Activated T-cell treated with anti-CD3 and anti-CD28 coated beads, Interleukin-2, amount 50 U/mL, for 4 hours (primary cell): ENCODE data around the gene GFI1B. TPM values are rescaled to one million over a fixed set of nuclear protein-coding genes. Genes with fewer than 3 reads are reported as not detected.
"Not testable (repeated sequence)": the region's sequence is repeated elsewhere in the genome, so short reads cannot be mapped to it uniquely, and the experiment has no call there.

Source experiments
- ATAC-seq, 2 donors: fragments of 200-7000 bp; cut with Tn5 transposase; one replicate each; pipeline ENCODE4 v1.10.0; 2021
- DNase-seq: peaks from one replicate; pipeline ENCODE4 v3.0.0-alpha.2; 2020
- H3K27me3 Mint-ChIP-seq: one replicate; pipeline ENCODE4 v1.8.0; 2021; ENCODE audit warnings: low read depth, mixed read lengths
- H3K36me3 Mint-ChIP-seq: one replicate; pipeline ENCODE4 v1.8.0; 2022; ENCODE audit warnings: mixed read lengths; ENCODE audit not compliant: insufficient read depth
- H3K4me1 Mint-ChIP-seq: one replicate; pipeline ENCODE4 v1.8.0; 2021; ENCODE audit warnings: low read depth, mixed read lengths
- H3K4me3 Mint-ChIP-seq: one replicate; pipeline ENCODE4 v1.8.0; 2021; ENCODE audit warnings: mild to moderate bottlenecking, moderate library complexity, mixed read lengths
- H3K9me3 Mint-ChIP-seq: one replicate; pipeline ENCODE4 v1.8.0; 2021; ENCODE audit warnings: mixed read lengths
- total RNA-seq, 3 donors: library from RNA; stranded (reverse); gene quantifications; one replicate each; pipeline ENCODE4 v1.2.1, GENCODE V29; 2021

GFI1B gene
- total RNA-seq, 3 donors from 2014 or later, result 0.16 to 0.87 (median 0.56) TPM

DNA sequence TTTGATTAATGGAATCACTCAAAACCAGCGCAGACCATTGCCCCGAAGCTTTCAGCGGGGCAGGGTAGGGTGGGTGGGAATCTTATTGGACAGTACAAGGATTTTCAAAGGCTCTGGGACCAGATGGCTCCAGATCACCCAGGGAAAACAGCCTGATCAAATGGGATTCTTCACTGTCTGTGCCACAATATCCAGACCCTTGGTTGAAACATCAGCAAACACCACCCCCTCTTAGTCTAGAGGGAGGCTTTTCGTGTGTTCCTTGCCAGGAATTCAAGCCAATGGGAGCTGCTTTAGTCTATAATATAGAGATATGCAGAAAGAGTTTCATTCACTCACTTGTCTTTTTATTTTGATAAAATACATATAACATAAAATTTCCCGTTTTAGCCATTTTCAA is 1.7 kb downstream of the GFI1B start:
- ATAC-seq (no peak), DNase-seq (no peak)
- H3K9me3 Mint-ChIP-seq, result no peaks in the 10 kb centered on the region
- peaks cover 5% of the 10 kb centered on the region for H3K4me1 Mint-ChIP-seq
- no peak overlapping the region for H3K4me3 Mint-ChIP-seq
- no peaks in the 10 kb centered on the region for H3K36me3 Mint-ChIP-seq
- H3K27me3 Mint-ChIP-seq, result peaks cover 53% of the 10 kb centered on the region

DNA sequence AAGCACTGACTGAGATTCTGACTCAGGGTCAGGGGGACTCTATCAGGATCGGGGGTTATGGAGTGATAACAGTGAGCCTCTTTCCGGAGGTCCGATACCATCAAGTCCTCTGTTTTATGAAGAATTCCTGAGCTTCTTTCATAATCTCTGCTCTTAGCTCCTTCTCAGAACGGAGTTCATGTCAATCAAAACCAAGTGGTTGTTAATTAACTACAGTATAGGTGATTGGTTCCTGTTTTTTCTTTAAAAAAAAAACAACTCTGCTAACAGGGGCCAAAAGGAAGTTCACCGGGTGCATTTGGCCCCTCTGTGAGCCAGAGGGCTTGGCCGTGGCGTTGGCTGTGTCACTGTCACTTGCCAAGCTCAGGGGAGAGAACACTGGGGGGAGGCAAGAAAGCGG is 4.0 kb downstream of the GFI1B start:
- Mint-ChIP-seq H3K27me3 (peaks cover 53% of the 10 kb centered on the region), H3K4me3 (no peak overlapping the region), H3K9me3 (no peaks in the 10 kb centered on the region), H3K4me1 (peaks cover 5% of the 10 kb centered on the region), H3K36me3 (no peaks in the 10 kb centered on the region)
- DNase-seq, result no peak
- ATAC-seq, result no peak

DNA sequence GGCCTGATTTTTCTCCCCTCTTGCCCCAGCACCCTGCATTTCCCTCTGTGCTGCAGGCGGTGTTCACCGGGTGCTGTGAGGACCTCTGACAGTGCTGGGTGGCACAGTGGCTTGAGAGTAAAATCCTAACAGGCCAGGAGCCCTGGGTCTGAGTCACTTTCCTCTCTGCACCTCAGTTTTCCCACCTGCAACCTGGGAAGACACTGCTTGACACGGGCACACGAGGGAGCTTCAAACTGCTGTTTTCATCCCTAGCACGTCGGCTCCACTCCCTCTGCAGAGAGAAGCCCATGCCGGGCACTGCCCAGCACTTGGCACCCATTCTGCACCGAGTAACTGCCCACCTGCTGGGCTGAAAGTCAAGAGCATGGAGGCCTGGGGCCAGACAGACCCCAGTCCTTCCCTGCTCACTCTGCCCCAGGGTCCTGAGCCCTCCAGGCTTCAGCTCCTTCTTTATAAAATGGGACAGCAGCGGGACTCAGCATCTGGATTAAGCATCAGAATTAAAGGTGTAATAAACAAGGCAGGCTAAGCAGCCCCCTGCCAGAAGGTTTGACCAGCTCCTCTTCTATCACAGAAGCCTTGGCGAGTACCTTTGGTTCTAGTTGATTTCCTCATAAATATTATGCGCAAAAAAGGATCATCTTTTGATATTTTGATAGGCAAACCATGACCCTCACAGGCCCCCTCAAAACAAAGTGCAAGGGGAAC is 5.2 kb downstream of the GFI1B start:
- Mint-ChIP-seq H3K4me3 (no peak overlapping the region), H3K27me3 (peaks cover 50% of the 10 kb centered on the region), H3K36me3 (no peaks in the 10 kb centered on the region), H3K9me3 (no peaks in the 10 kb centered on the region), H3K4me1 (peaks cover 2% of the 10 kb centered on the region)
- DNase-seq (no peak), ATAC-seq (no peak)

DNA sequence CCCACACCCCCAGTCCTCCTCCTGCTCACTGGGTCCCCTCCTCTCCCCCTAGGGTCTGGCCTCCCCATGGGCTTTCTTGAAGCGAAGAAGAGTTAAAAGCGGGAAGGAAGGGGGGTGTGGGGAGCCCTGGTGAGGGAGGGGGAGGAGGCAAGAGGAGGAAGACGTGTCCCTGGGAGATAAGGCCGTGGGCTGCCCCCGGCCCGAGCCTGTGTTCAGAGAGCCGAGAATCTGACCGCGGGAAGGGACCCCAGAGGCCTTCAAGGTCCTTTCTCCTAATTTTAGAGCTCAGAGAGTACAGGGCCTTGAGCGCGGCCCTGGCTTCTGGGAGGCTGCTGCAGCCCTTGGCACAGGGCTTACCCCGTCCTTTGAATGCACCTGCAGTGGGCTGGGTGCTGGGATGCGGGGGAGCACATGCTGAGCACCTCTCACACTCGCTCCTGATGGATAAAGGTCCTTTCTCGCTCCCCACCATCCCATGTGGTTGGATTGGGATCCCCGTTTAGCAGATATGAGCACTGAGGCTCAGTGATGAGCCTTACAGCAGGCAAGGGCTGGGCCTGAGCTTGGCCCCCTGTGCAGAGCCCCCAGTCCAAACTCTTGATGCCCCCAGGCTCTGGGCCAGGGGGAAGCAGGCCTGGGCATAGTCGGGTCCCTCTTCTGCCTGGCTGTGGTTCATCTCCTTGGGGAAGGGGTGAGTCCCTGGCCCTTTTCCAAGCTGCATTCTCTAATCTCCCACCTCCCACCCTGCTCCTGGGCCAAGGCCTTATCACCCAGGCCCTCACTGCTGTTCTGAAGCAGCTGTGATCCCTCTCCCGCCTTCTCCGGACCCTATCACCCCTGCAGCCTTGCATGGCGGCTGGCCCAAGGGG is 5.9 kb downstream of the GFI1B start:
- Mint-ChIP-seq H3K36me3 (no peaks in the 10 kb centered on the region), H3K4me1 (no peaks in the 10 kb centered on the region), H3K27me3 (peaks cover 44% of the 10 kb centered on the region), H3K4me3 (no peak overlapping the region), H3K9me3 (no peaks in the 10 kb centered on the region)
- no peak for ATAC-seq
- DNase-seq, result no peak

DNA sequence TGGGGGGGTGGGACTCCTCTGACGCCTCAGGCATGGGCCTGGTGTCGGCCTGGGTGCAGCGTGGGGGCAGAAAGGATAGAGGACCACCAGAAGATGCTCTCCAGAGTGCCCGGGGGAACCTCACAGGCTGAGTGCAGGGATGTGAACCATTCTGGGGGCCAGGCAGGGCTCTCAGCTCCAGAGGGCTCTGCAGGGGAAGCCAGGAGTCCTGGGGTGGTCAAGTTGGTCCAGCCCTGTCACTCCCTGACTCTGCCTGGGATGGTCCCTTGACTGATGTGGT is 6.5 kb downstream of the GFI1B start:
- Mint-ChIP-seq H3K4me3 (no peak overlapping the region), H3K36me3 (no peaks in the 10 kb centered on the region), H3K4me1 (no peaks in the 10 kb centered on the region), H3K9me3 (no peaks in the 10 kb centered on the region), H3K27me3 (peaks cover 39% of the 10 kb centered on the region)
- no peak for ATAC-seq
- no peak for DNase-seq

DNA sequence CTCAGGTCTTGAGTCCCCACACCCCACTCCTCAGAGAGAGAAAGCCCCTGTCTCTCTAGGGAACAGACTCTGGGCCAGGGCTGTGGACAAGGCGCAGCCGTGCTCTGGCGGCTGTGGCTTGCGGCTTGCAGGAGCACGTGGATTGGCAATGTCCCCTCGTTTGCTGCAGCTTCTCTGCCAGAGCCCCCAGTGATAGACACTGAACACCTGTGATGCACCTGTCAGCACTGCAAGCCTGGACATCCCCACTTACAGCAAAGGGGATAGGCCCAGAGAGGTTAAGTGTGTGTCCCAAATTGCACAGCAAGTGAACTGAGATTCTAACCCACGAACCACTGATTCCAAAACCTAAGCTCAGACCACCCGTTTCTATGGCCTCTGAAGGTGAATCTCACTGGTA is 7.0 kb downstream of the GFI1B start:
- no peaks in the 10 kb centered on the region for H3K4me1 Mint-ChIP-seq
- DNase-seq, result no peak
- no peak for ATAC-seq
- peaks cover 37% of the 10 kb centered on the region for H3K27me3 Mint-ChIP-seq
- H3K4me3 Mint-ChIP-seq, result no peak overlapping the region
- H3K9me3 Mint-ChIP-seq, result no peaks in the 10 kb centered on the region
- no peaks in the 10 kb centered on the region for H3K36me3 Mint-ChIP-seq

DNA sequence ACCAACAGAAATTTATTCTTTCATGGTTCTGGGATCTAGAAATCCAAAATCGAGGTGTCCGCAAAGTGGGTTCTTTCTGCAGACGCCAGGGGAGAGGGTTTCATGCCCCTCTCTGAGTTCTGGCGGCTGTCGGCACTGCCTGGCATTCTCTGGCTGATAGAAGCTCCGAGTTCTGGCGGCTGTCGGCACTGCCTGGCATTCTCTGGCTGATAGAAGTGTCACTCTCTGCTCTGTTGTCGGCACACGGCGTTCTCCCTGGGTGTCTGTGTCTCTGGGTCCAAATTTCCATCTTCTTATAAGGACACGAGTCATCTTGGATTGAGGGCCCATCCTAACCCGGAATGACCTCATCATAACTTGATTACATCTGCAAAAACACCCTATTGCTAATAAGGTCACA is 7.6 kb downstream of the GFI1B start:
- Mint-ChIP-seq H3K9me3 (no peaks in the 10 kb centered on the region), H3K4me3 (no peak overlapping the region), H3K4me1 (no peaks in the 10 kb centered on the region), H3K27me3 (peaks cover 31% of the 10 kb centered on the region), H3K36me3 (no peaks in the 10 kb centered on the region)
- DNase-seq (no peak), ATAC-seq (no peak)

DNA sequence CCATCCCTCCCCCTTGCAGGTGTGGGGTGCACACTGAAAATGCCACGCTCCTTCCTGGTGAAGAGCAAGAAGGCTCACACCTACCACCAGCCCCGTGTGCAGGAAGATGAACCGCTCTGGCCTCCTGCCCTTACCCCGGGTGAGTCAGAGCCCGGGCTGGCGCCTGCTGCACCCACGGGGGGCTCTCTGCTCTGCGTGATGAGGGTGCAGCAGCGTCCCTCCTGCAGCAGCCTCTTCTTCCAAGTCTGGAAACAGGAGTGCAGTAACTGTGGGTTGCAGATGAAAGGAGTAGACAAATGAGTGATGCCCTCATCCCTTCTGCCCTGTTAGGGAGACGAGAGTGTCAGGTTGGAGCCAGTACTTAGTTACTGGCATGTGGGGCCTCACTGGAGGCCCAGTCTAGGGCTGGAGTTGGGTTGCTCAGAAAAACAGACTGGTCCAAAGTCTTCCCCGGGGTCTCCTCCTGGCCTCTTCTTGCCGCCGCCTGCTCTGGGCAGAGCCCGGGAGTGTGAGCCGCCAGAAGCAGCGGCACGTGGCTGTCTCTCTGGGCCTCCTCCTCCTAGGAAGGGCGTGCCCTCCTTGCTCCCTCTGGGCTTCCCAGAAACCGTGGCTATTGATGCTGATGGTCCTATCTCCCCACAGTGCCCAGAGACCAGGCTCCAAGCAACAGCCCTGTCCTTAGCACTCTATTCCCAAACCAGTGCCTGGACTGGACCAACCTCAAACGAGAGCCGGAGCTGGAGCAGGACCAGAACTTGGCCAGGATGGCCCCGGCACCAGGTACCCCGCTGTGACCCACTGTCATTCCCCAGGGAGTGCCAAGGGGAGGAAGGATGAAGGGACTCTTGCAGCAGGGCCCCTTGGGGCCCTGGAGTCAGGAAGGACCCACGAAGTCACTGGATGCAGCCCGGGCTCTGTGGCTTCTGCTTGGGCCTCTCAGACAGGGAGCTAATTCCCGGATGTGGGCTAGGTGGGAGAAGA is 8.4 kb downstream of the GFI1B start:
- no peak for ATAC-seq
- Mint-ChIP-seq H3K36me3 (no peaks in the 10 kb centered on the region), H3K27me3 (peaks cover 27% of the 10 kb centered on the region), H3K4me3 (no peak overlapping the region), H3K4me1 (no peaks in the 10 kb centered on the region), H3K9me3 (no peaks in the 10 kb centered on the region)
- DNase-seq, result no peak

DNA sequence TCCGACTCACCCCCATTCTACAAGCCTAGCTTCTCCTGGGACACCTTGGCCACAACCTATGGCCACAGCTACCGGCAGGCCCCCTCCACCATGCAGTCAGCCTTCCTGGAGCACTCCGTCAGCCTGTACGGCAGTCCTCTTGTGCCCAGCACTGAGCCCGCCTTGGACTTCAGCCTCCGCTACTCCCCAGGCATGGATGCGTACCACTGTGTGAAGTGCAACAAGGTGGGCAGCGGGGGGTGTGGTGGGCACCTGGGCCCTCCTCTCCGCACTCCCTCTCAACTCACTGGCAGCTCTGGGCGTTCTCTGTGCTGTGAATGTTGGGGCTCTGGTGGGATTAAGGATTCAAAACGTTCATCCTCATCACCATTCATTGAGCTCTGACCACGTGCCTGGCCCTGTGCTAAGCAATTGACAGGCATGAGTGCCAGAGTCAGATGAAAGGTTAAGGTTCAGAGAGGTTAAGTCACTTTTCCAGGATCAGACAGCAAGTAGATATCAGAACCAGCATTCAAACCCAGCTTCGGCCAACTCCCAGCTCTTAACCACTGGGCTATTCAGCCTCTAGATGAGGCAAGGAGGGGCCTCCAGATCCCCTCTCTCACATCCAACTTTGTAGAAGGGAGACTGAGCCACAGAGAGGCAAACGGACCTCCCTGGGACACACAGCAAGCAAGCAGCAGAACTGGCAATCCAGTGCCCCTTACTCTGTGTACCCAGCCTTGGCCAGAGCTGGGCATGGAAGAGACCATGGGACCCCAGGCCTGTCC is 9.9 kb downstream of the GFI1B start:
- Mint-ChIP-seq H3K36me3 (no peaks in the 10 kb centered on the region), H3K9me3 (no peaks in the 10 kb centered on the region), H3K4me3 (no peak overlapping the region), H3K4me1 (no peaks in the 10 kb centered on the region), H3K27me3 (peaks cover 25% of the 10 kb centered on the region)
- DNase-seq, result no peak
- no peak for ATAC-seq

DNA sequence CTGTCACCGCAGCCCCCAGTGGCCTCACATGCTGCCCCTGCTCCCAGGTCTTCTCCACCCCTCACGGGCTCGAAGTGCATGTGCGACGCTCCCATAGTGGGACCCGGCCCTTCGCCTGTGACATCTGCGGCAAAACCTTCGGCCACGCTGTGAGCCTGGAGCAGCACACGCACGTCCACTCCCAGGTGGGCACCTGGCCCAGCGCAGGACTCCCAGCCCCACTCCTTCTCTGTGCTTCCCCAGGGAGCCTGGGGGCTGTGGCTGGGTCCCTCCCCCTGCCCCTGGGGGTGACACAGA is 10.5 kb downstream of the GFI1B start:
- H3K4me3 Mint-ChIP-seq, result no peak overlapping the region
- ATAC-seq, result no peak
- no peaks in the 10 kb centered on the region for H3K4me1 Mint-ChIP-seq

DNA sequence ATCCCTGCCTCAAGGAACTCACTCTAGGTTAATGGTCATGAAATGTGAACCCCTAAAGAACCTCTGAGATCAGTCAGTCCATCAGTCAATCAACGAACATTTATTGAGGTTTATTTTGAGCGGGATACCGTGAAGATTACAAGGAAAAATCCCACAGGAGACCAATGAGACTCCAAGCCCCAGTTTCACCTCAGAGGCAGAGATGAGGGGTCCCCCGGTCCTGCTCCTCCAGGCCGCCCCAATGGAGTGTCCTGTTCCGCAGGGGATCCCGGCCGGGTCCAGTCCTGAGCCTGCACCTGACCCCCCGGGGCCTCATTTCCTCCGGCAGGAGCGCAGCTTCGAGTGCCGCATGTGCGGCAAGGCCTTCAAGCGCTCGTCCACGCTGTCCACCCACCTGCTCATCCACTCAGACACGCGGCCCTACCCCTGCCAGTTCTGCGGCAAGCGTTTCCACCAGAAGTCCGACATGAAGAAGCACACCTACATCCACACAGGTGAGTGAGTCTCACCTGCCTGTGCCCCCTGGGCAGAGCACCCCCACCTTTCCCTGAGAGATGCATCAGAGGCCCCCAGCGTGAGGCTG is 11.0 kb downstream of the GFI1B start:
- H3K27me3 Mint-ChIP-seq, result peaks cover 31% of the 10 kb centered on the region
- ATAC-seq (no peak), DNase-seq (no peak)
- H3K36me3 Mint-ChIP-seq, result no peaks in the 10 kb centered on the region
- no peaks in the 10 kb centered on the region for H3K9me3 Mint-ChIP-seq
- peaks cover 2% of the 10 kb centered on the region for H3K4me1 Mint-ChIP-seq
- no peak overlapping the region for H3K4me3 Mint-ChIP-seq

More for the DNA sequence above, 10.5 kb downstream of the GFI1B start:
- DNase-seq, result no peak
- Mint-ChIP-seq H3K27me3 (peaks cover 25% of the 10 kb centered on the region), H3K36me3 (no peaks in the 10 kb centered on the region), H3K9me3 (no peaks in the 10 kb centered on the region)

DNA sequence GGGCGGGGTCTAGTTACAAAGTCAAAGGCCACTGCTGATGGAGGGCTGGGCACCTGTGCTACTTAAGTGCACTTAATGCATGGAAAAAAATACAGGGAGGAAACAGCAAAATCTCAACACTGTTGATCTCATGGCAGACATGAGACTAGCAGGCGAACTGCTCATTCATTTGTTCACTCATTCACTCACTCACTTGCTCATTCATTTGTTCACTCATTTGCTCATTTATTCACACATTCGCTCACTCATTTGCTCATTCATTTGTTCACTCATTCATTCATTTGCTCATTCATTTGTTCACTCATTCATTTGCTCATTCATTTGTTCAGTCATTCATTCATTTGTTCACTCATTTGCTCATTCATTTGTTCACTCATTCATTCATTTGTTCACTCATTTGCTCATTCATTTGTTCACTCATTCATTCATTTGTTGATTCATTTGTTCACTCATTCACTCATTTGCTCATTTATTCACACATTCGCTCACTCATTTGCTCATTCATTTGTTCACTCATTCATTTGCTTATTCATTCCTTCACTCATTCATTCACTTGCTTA is 11.6 kb downstream of the GFI1B start:
- ATAC-seq, result peak in 1 of 2 donors; percentile 23
- H3K4me3 Mint-ChIP-seq, DNase-seq, H3K36me3 Mint-ChIP-seq, H3K9me3 Mint-ChIP-seq, H3K4me1 Mint-ChIP-seq: not testable (repeated sequence)
- H3K27me3 Mint-ChIP-seq, result peaks cover 32% of the 10 kb centered on the region

DNA sequence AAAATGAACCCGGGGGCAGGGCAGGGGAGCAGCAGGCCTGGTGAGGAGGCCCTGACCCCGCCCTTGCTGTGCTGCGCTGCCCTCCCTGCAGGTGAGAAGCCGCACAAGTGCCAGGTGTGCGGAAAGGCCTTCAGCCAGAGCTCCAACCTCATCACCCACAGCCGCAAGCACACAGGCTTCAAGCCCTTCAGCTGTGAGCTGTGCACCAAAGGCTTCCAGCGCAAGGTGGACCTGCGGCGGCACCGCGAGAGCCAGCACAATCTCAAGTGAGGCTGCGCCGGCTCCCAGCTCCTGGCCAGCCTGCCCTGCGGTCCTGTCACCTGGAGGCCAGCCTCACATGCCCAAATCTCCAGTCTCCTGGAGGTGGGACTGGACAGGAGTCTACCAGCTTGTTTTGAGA is 12.3 kb downstream of the GFI1B start:
- Mint-ChIP-seq H3K36me3 (no peaks in the 10 kb centered on the region), H3K4me3 (no peak overlapping the region), H3K4me1 (peaks cover 2% of the 10 kb centered on the region), H3K27me3 (peaks cover 34% of the 10 kb centered on the region), H3K9me3 (no peaks in the 10 kb centered on the region)
- no peak for DNase-seq
- ATAC-seq, result no peak
